ENCODE measurements around the gene CACYBP.

GRCh38 chr1:174995916-174996315 lies 3.8 kb upstream of the CACYBP start:
- TF ChIP-seq CTCF (conservative IDR thresholded peaks at IDR 0.05), result no peak
- TF ChIP-seq ZFX (IDR thresholded peaks at IDR 0.05), result no peak

Measured in C4-2B (cell line).